GM19025 (cell line): ENCODE measurements around the gene CPLX3.

ENCODE experiments used
- ATAC-seq: cut with Tn5 transposase; IDR thresholded peaks from one replicate; pipeline ENCODE4 v1.9.1; 2021; ENCODE audit warnings: mild to moderate bottlenecking, low read depth, moderate library complexity; ENCODE audit not compliant: unreplicated experiment

CPLX3 gene

GRCh38 chr15:74867466-74868038 lies 41.1 kb downstream of the CPLX3 start:
- no peak for ATAC-seq

DNA sequence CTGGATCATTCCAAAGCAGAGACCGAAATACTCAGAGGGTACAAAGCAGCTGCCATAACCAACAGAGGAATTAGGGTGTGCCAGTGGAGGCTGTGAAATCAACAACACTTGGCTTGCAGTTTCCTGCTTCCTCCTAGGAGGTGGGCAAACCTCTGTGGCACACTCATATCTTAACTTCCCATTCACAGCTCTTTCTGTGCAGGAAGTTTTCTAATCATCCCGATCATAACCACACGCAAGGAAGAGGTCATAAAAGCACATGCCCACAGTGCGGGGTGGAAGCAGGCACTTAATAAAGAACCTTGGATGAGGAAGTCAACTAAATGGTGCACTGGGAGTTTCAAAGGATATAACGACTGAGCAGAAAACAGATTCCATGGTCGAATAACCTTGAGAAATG lies 41.6 kb downstream of the CPLX3 start:
- ATAC-seq: no peak

DNA sequence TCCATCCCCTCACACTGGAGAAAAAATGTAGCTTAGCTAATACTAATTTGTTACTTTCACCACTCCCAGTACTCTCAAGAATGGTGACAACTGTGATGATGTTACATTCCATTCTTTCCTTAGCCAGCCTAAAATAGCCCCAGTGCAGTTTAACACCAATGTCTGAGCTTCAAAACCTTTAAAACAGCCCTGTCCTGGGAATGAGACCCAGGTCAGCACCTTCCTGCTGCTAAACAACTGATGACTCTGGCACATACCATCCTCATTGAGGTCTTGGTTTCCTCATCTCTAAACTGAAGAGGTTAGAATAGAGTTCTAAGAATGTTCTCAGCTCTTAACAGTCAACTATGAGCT lies 42.9 kb downstream of the CPLX3 start:
- no peak for ATAC-seq

DNA sequence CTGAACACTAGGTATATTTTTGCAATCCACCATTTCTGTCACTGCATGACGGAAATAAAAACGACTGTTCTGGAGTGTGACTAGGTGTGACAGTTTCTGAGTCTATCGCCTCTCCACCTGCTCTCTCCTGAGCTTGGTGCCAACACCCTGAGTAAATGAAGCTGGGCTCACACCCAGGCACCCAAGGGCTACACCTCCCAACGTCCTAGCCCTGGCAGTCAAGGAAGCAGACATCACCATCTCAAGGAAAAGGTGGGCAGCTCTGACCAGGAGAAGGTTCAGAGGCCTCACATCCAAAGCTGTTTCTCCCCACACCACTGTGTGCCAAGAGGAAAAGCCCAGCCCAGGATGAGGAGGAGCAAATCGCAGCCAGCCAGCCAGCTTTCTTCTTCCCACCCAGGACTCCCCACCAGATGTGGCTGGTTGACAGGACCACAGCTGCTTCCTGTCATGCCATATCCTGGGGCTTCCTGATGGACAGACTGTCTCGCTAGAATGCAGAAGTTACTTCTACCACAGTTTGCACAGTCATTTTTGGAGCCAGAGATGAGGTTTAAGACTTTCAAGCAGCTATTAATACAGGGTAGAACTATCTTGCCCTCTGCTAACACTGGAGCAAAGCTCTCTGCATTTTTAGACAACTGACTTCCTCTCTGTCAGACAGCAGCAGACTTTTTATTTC lies 43.4 kb downstream of the CPLX3 start:
- peak; percentile 41 for ATAC-seq

- no peak for ATAC-seq
These were observed 44.2 kb downstream of the CPLX3 start for GRCh38 chr15:74870436-74871215.

DNA sequence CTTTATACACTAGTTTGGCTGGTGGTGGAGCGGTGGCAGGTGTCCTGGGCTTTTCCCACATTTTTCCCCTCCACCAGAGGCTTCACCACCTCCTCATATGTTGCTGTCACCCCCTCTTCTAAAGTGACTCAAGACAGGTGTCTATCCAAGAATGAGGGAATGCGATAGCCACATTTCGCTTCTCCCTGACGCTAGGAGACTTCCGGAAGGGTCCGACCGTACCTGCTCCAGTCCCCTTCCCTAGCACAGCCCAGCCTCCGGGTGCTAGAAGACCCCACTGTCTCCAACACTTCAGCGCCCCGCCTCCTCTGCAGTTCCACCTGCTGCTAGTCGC lies 46.2 kb downstream of the CPLX3 start:
- ATAC-seq: no peak

GRCh38 chr15:74873036-74873755 lies 46.8 kb downstream of the CPLX3 start, which contains the start of gene SCAMP2:
TSS of gene SCAMP2 (minus strand) at chr15:74873365. CDS start at chr15:74873255, 110 bp downstream.
- ATAC-seq: peak; percentile 72

DNA sequence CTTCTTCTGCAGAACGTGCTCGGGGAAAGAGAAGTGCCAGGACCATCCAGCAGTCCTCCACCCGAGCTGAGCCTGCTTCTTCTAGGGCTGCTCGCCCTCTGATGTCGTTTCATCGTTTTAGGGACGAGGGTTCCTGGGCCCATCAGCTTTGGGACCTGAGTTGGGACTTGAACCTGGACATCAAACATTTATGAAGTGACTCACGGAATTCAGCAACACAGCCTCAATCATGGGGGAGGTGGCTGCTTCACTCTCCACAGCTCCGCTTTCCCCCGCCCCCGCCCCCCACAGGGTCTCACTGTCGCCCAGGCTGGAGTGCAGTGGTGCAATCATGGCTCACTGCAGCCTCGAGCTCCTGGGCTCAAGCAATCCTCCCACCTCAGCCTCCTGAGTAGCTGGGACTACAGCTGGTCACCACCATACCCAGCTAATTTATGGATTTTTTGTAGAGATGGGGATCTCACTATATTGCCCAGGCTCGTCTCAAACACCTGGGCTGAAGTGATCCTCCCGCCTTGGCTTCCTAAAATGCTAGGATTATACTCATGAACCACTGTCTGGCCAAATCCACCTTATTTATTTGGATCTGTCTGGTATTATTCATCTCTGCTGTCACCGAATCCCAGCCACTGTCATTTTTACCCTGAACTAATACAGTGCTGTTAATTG lies 47.5 kb downstream of the CPLX3 start:
- no peak for ATAC-seq

DNA sequence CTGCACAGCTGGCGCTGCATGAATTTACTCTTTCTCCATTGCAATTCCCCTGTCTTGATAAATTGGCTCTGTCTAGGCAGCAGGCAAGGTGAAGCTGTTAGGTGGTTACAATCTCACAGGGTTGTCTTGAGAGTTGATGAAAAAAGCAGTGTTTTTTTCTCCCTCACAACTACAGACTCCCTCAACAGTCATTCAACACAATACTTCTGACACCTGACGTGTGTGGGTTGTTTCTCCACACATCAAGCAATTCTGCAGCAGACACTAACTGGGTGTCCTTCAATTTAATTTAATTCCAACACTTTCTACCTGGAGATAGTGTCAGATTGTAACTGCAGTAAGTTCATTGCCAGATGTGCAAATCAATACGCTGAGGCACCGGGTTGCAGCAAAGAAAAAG lies 51.8 kb downstream of the CPLX3 start:
- no peak for ATAC-seq
